ENCODE data around the gene NEMP2.
"Not testable (repeated sequence)": the region's sequence is repeated elsewhere in the genome, so short reads cannot be mapped to it uniquely, and the experiment has no call there.

DNA sequence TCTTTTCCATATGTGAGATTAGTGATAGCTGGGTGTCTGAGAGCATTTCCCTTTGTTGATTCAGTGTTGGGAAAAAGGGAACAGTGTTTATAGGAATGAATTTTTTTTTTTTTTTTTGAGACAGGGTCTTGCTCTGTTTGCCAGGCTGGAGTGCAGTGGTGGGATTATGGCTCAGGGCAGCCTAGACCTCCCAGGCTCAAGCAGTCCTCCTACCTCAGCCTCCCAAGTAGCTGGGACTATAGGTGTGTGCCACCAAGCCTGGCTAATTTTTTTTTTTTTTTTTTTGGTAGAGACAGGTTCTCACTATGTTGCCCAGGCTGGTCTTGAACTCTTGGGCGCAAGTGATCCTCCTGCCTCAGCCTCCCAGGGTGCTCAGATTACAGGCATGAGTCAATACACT lies 66.2 kb downstream of the NEMP2 start:
- not testable (repeated sequence) for TF ChIP-seq EZH2 (IDR thresholded peaks at IDR 0.05; ENCODE audit: borderline replicate concordance); EZH2phosphoT487 (IDR thresholded peaks at IDR 0.05; ENCODE audit: low read depth, severe bottlenecking, unreplicated experiment)
- TF ChIP-seq, protein P1, sequence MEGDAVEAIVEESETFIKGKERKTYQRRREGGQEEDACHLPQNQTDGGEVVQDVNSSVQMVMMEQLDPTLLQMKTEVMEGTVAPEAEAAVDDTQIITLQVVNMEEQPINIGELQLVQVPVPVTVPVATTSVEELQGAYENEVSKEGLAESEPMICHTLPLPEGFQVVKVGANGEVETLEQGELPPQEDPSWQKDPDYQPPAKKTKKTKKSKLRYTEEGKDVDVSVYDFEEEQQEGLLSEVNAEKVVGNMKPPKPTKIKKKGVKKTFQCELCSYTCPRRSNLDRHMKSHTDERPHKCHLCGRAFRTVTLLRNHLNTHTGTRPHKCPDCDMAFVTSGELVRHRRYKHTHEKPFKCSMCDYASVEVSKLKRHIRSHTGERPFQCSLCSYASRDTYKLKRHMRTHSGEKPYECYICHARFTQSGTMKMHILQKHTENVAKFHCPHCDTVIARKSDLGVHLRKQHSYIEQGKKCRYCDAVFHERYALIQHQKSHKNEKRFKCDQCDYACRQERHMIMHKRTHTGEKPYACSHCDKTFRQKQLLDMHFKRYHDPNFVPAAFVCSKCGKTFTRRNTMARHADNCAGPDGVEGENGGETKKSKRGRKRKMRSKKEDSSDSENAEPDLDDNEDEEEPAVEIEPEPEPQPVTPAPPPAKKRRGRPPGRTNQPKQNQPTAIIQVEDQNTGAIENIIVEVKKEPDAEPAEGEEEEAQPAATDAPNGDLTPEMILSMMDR (IDR thresholded peaks at IDR 0.05; ENCODE audit: poor library complexity): not testable (repeated sequence)
